PC-9 (cell line): ENCODE results near the gene MAPKAP1.

Experiments
- EZH2 ChIP-seq: fragments of 200-600 bp; sonication (generic); IDR thresholded peaks from 2 replicates; pipeline ENCODE4 v1.8.0; 2017; ENCODE audit warnings: antibody characterized with exemption, low read depth
- TF ChIP-seq, protein P1 (sequence below): fragments of 200-600 bp; sonication (generic); conservative IDR thresholded peaks from 2 replicates; pipeline ENCODE4 v1.6.1; 2017; ENCODE audit warnings: mixed run types, antibody characterized with exemption, mild to moderate bottlenecking, moderate library complexity

DNA sequence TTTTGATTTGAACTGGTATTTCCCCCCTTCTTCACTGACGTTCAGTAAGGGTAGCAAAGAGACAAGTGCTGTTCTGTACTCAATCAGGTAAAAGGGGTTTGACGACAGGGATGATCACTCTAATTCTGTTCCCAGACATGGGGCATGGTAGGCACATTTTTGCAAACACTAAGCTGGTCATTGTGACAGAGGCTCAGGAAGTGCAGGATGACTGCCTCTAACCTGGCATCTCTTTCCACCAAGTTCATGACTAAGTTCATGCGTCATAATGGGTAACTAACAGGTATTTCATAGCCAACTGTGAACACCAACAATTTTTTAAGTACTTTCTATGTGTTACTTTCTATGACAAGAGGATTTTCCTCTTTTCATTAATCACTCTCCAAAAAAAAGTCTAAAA is 166.5 kb downstream of the MAPKAP1 start:
- TF ChIP-seq, protein P1, sequence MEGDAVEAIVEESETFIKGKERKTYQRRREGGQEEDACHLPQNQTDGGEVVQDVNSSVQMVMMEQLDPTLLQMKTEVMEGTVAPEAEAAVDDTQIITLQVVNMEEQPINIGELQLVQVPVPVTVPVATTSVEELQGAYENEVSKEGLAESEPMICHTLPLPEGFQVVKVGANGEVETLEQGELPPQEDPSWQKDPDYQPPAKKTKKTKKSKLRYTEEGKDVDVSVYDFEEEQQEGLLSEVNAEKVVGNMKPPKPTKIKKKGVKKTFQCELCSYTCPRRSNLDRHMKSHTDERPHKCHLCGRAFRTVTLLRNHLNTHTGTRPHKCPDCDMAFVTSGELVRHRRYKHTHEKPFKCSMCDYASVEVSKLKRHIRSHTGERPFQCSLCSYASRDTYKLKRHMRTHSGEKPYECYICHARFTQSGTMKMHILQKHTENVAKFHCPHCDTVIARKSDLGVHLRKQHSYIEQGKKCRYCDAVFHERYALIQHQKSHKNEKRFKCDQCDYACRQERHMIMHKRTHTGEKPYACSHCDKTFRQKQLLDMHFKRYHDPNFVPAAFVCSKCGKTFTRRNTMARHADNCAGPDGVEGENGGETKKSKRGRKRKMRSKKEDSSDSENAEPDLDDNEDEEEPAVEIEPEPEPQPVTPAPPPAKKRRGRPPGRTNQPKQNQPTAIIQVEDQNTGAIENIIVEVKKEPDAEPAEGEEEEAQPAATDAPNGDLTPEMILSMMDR, result no peak
- no peak for TF ChIP-seq EZH2
